ENCODE data around the gene GSK3B.
"Not testable (repeated sequence)": the region's sequence is repeated elsewhere in the genome, so short reads cannot be mapped to it uniquely, and the experiment has no call there.

Gene GSK3B

GRCh38 chr3:120057626-120058025 lies 36.6 kb downstream of the GSK3B start:
- Histone ChIP-seq H3K27ac (ENCODE audit: low read depth in 2 of 2, low read length in 2 of 2) (no peak overlapping the region), H3K9ac (ENCODE audit: low read depth in 1 of 2, low read length in 2 of 2) (no peak overlapping the region), H3K4me1 (ENCODE audit: control insufficient read depth in 2 of 2, insufficient read depth in 2 of 2, low read length in 2 of 2) (no peaks in the 10 kb centered on the region), H3K4me3 (ENCODE audit: low read length in 2 of 2) (no peak overlapping the region), H3K27me3 (ENCODE audit: control insufficient read depth in 2 of 2, insufficient read depth in 2 of 2, low read length in 2 of 2) (no peaks in the 10 kb centered on the region), H3K36me3 (ENCODE audit: control insufficient read depth in 2 of 2, insufficient read depth in 2 of 2, low read length in 2 of 2) (no peaks in the 10 kb centered on the region), H3K9me3 (ENCODE audit: control insufficient read depth in 2 of 2, low read length in 2 of 2) (no peaks in the 10 kb centered on the region)

DNA sequence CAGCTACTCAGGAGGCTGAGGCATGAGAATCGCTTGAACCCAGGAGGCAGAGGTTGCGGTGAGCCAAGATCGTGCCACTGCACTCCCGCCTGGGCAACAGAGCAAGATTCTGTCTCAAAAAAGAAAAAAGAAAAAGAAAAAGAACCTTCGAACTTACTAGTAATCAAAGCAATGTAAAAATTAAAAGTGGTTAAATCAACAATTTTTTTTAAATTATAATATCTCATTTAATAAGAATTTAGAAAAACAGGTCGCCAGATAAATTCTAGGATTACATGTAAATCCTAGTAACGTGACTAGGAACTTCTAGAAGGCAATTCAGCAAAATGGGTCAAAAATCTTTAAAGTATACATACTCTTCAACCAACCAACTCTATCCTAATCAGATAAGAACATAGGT lies 37.2 kb downstream of the GSK3B start:
- Histone ChIP-seq H3K27me3 (ENCODE audit: control insufficient read depth in 2 of 2, insufficient read depth in 2 of 2, low read length in 2 of 2) (no peaks in the 10 kb centered on the region), H3K27ac (ENCODE audit: low read depth in 2 of 2, low read length in 2 of 2) (no peak overlapping the region), H3K36me3 (ENCODE audit: control insufficient read depth in 2 of 2, insufficient read depth in 2 of 2, low read length in 2 of 2) (no peaks in the 10 kb centered on the region), H3K4me1 (ENCODE audit: control insufficient read depth in 2 of 2, insufficient read depth in 2 of 2, low read length in 2 of 2) (no peaks in the 10 kb centered on the region), H3K9ac (ENCODE audit: low read depth in 1 of 2, low read length in 2 of 2) (no peak overlapping the region), H3K9me3 (ENCODE audit: control insufficient read depth in 2 of 2, low read length in 2 of 2) (no peaks in the 10 kb centered on the region), H3K4me3 (ENCODE audit: low read length in 2 of 2) (no peak overlapping the region)

GRCh38 chr3:120053647-120054046 lies 40.6 kb downstream of the GSK3B start:
- H3K9ac ChIP-seq (ENCODE audit: low read depth in 1 of 2, low read length in 2 of 2); H3K4me1 ChIP-seq (ENCODE audit: control insufficient read depth in 2 of 2, insufficient read depth in 2 of 2, low read length in 2 of 2); H3K27me3 ChIP-seq (ENCODE audit: control insufficient read depth in 2 of 2, insufficient read depth in 2 of 2, low read length in 2 of 2); H3K36me3 ChIP-seq (ENCODE audit: control insufficient read depth in 2 of 2, insufficient read depth in 2 of 2, low read length in 2 of 2); H3K27ac ChIP-seq (ENCODE audit: low read depth in 2 of 2, low read length in 2 of 2); H3K9me3 ChIP-seq (ENCODE audit: control insufficient read depth in 2 of 2, low read length in 2 of 2); H3K4me3 ChIP-seq (ENCODE audit: low read length in 2 of 2): not testable (repeated sequence)

DNA sequence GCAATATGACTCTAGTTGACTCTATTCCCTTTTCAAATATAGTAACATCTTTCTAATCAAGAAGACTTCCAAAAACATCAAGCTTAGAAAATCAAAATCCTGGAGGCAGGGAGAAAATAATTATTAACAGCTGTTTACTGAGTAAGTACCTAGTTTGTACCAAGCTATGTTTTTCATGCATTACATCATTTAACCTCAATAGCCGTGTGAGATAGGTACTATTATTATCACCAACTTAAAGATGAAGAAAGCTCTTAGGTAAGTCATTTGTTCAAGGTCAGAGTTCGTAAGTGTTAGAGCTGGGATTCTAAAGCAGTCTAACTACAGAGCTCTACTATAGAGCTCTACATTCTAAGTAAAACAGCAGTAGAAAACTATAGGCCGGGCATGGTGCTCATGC lies 41.6 kb downstream of the GSK3B start:
- no peaks in the 10 kb centered on the region for H3K9me3 ChIP-seq (ENCODE audit: control insufficient read depth in 2 of 2, low read length in 2 of 2)
- peaks cover 0 to 4% of the 10 kb centered on the region in 2 donors for H3K4me1 ChIP-seq (ENCODE audit: control insufficient read depth in 2 of 2, insufficient read depth in 2 of 2, low read length in 2 of 2)
- no peak overlapping the region for H3K27ac ChIP-seq (ENCODE audit: low read depth in 2 of 2, low read length in 2 of 2)
- H3K27me3 ChIP-seq (ENCODE audit: control insufficient read depth in 2 of 2, insufficient read depth in 2 of 2, low read length in 2 of 2), result no peaks in the 10 kb centered on the region
- H3K4me3 ChIP-seq (ENCODE audit: low read length in 2 of 2), result no peak overlapping the region
- no peaks in the 10 kb centered on the region for H3K36me3 ChIP-seq (ENCODE audit: control insufficient read depth in 2 of 2, insufficient read depth in 2 of 2, low read length in 2 of 2)
- H3K9ac ChIP-seq (ENCODE audit: low read depth in 1 of 2, low read length in 2 of 2), result no peak overlapping the region

- no peaks in the 10 kb centered on the region for H3K27me3 ChIP-seq (ENCODE audit: control insufficient read depth in 2 of 2, insufficient read depth in 2 of 2, low read length in 2 of 2)
- H3K4me3 ChIP-seq (ENCODE audit: low read length in 2 of 2), result no peak overlapping the region
- H3K27ac ChIP-seq (ENCODE audit: low read depth in 2 of 2, low read length in 2 of 2), result no peak overlapping the region
- H3K4me1 ChIP-seq (ENCODE audit: control insufficient read depth in 2 of 2, insufficient read depth in 2 of 2, low read length in 2 of 2), result peaks cover 0 to 4% of the 10 kb centered on the region in 2 donors
- H3K36me3 ChIP-seq (ENCODE audit: control insufficient read depth in 2 of 2, insufficient read depth in 2 of 2, low read length in 2 of 2), result no peaks in the 10 kb centered on the region
- no peak overlapping the region for H3K9ac ChIP-seq (ENCODE audit: low read depth in 1 of 2, low read length in 2 of 2)
- H3K9me3 ChIP-seq (ENCODE audit: control insufficient read depth in 2 of 2, low read length in 2 of 2), result no peaks in the 10 kb centered on the region
These were observed 42.0 kb downstream of the GSK3B start for GRCh38 chr3:120052225-120052624.

DNA sequence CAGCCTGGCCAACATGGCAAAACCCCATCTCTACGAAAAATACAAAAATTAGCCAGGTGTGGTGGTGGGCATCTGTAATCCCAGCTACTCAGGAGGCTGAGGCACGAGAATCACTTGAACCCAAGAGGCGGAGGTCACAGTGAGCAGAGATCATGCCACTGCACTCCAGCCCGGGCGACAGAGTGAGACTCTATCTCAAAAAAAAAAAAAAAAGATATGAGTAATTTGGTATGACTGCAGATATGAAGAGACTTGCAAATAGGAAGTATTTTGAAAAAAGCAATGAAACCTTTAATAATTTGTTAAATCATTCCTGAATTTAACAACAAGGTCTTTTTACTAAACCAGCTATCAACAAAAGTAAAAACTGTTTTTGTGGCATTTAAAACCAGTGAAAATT lies 42.7 kb downstream of the GSK3B start:
- not testable (repeated sequence) for H3K9ac ChIP-seq (ENCODE audit: low read depth in 1 of 2, low read length in 2 of 2); H3K9me3 ChIP-seq (ENCODE audit: control insufficient read depth in 2 of 2, low read length in 2 of 2); H3K27me3 ChIP-seq (ENCODE audit: control insufficient read depth in 2 of 2, insufficient read depth in 2 of 2, low read length in 2 of 2); H3K36me3 ChIP-seq (ENCODE audit: control insufficient read depth in 2 of 2, insufficient read depth in 2 of 2, low read length in 2 of 2); H3K4me3 ChIP-seq (ENCODE audit: low read length in 2 of 2); H3K4me1 ChIP-seq (ENCODE audit: control insufficient read depth in 2 of 2, insufficient read depth in 2 of 2, low read length in 2 of 2); H3K27ac ChIP-seq (ENCODE audit: low read depth in 2 of 2, low read length in 2 of 2)

DNA sequence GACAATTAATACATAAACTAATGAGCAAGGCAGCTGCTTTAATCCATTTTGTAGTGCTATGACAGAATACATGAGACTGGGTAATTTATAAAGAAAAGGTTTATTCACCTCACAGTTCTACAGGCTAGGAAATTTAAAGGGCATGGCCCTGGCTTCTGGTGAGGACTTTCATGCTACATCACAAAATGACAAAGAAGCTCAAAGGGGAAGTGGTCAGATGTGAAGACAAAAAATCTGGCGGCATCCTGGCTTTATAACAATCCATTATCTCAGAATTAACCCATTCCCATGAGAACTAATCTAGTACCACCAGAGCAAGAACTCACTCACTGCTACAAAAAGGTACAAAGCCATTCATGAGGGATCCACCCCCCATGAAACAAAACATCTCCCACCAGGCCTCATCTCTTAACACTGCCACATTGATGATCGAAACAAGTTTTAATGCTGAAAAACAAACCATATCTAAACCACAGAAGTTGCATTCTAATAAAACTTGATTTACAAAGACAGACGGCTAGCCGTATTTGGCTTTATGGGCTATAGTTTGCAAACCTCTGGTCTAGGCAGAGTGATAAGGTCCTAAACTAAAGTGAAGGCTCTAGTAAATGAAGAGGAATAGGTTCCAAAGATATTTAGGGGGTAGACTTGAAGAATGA lies 44.2 kb downstream of the GSK3B start:
- no peak overlapping the region for H3K4me3 ChIP-seq (ENCODE audit: low read length in 2 of 2)
- no peak overlapping the region for H3K27ac ChIP-seq (ENCODE audit: low read depth in 2 of 2, low read length in 2 of 2)
- H3K36me3 ChIP-seq (ENCODE audit: control insufficient read depth in 2 of 2, insufficient read depth in 2 of 2, low read length in 2 of 2), result no peaks in the 10 kb centered on the region
- no peaks in the 10 kb centered on the region for H3K27me3 ChIP-seq (ENCODE audit: control insufficient read depth in 2 of 2, insufficient read depth in 2 of 2, low read length in 2 of 2)
- peaks cover 0 to 4% of the 10 kb centered on the region in 2 donors for H3K4me1 ChIP-seq (ENCODE audit: control insufficient read depth in 2 of 2, insufficient read depth in 2 of 2, low read length in 2 of 2)
- no peak overlapping the region for H3K9ac ChIP-seq (ENCODE audit: low read depth in 1 of 2, low read length in 2 of 2)
- no peaks in the 10 kb centered on the region for H3K9me3 ChIP-seq (ENCODE audit: control insufficient read depth in 2 of 2, low read length in 2 of 2)

DNA sequence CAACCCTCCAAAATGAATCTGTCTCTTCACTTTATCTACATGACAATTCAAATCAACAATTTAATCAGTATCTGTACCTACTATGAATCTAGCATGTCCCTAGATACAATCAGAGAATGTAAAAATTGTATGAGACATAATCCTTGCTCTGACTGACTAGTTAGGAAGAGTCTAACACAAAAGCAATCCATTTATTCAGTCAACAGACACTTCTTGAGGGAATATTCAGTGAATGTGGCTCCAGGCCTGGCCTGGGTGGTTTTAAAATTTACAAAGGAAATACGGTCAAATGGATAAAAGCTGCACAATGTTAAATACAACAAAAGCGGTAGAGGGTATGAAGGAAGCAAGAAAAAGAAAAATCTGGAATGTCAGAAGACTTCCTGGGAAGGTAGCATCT lies 45.2 kb downstream of the GSK3B start:
- Histone ChIP-seq H3K4me3 (ENCODE audit: low read length in 2 of 2) (no peak overlapping the region), H3K4me1 (ENCODE audit: control insufficient read depth in 2 of 2, insufficient read depth in 2 of 2, low read length in 2 of 2) (peaks cover 0 to 4% of the 10 kb centered on the region in 2 donors), H3K9me3 (ENCODE audit: control insufficient read depth in 2 of 2, low read length in 2 of 2) (peaks cover 0 to 4% of the 10 kb centered on the region in 2 donors), H3K27me3 (ENCODE audit: control insufficient read depth in 2 of 2, insufficient read depth in 2 of 2, low read length in 2 of 2) (no peaks in the 10 kb centered on the region), H3K36me3 (ENCODE audit: control insufficient read depth in 2 of 2, insufficient read depth in 2 of 2, low read length in 2 of 2) (no peaks in the 10 kb centered on the region), H3K9ac (ENCODE audit: low read depth in 1 of 2, low read length in 2 of 2) (no peak overlapping the region), H3K27ac (ENCODE audit: low read depth in 2 of 2, low read length in 2 of 2) (no peak overlapping the region)

DNA sequence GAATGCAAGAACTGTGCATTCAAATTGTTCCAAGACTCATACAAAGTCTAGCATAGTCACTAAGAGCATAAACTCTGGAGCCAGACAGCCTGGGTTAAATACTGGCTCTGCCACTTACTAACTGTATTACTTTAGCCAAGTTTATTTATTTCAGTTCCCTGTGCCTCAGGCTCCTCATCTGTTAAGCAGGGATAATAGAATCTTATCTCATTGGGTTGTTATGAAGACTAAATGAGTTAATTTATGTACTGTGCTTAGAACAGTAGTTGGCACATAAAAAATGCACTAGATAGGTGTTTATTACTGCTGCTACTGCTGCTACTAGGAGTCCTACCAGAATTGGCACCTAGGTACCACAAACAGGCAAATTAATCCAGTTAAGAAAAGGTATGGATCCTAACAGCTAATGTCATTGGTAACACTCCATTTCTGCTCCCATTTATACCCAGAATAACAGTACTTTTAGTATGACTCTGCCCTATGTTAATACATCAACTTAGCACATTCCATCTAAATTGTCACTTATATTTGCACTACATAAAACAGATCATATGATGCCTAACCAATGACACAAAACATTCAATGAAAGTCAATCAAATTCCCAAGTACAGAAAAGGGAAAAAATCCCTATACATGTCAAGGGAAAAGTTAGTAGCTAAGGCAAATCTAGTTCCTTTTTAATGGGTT lies 45.7 kb downstream of the GSK3B start:
- Histone ChIP-seq H3K27me3 (ENCODE audit: control insufficient read depth in 2 of 2, insufficient read depth in 2 of 2, low read length in 2 of 2) (no peaks in the 10 kb centered on the region), H3K4me3 (ENCODE audit: low read length in 2 of 2) (no peak overlapping the region), H3K27ac (ENCODE audit: low read depth in 2 of 2, low read length in 2 of 2) (no peak overlapping the region), H3K36me3 (ENCODE audit: control insufficient read depth in 2 of 2, insufficient read depth in 2 of 2, low read length in 2 of 2) (no peaks in the 10 kb centered on the region), H3K9me3 (ENCODE audit: control insufficient read depth in 2 of 2, low read length in 2 of 2) (peaks cover 0 to 4% of the 10 kb centered on the region in 2 donors), H3K4me1 (ENCODE audit: control insufficient read depth in 2 of 2, insufficient read depth in 2 of 2, low read length in 2 of 2) (peaks cover 0 to 4% of the 10 kb centered on the region in 2 donors), H3K9ac (ENCODE audit: low read depth in 1 of 2, low read length in 2 of 2) (no peak overlapping the region)

DNA sequence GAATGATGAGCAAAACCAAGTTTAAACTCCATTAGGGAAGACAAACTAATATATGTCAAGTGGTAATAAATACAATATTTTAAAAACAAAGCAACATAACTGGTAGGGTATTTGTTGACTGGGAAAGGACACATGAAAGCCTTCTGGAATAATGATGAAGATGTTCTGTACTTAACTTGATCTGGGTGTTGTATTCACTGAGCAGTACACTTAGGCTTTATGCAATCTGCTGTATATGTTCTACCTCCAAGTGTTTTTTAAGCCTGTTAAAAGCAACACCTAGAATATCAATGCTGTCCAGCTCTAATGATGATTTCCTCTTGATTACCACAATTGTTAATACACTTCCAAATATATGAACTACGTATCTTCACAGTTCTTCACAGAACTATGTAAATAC lies 46.6 kb downstream of the GSK3B start:
- Histone ChIP-seq H3K9me3 (ENCODE audit: control insufficient read depth in 2 of 2, low read length in 2 of 2) (peaks cover 0 to 4% of the 10 kb centered on the region in 2 donors), H3K36me3 (ENCODE audit: control insufficient read depth in 2 of 2, insufficient read depth in 2 of 2, low read length in 2 of 2) (no peaks in the 10 kb centered on the region), H3K27ac (ENCODE audit: low read depth in 2 of 2, low read length in 2 of 2) (no peak overlapping the region), H3K9ac (ENCODE audit: low read depth in 1 of 2, low read length in 2 of 2) (no peak overlapping the region), H3K27me3 (ENCODE audit: control insufficient read depth in 2 of 2, insufficient read depth in 2 of 2, low read length in 2 of 2) (no peaks in the 10 kb centered on the region), H3K4me1 (ENCODE audit: control insufficient read depth in 2 of 2, insufficient read depth in 2 of 2, low read length in 2 of 2) (peaks cover 0 to 4% of the 10 kb centered on the region in 2 donors), H3K4me3 (ENCODE audit: low read length in 2 of 2) (no peak overlapping the region)

All from mucosa of rectum (tissue), 2 donors.